HG03432 (cell line): ENCODE results near the gene IGF1.

Experiments used
- ATAC-seq: cut with Tn5 transposase; IDR thresholded peaks from one replicate; pipeline ENCODE4 v1.9.1; 2021; ENCODE audit warnings: mild to moderate bottlenecking, moderate library complexity; ENCODE audit not compliant: unreplicated experiment

Gene IGF1

GRCh38 chr12:102480406-102480805 lies at the start of gene IGF1:
Gene IGF1, minus strand, starts transcription at chr12:102480563. Its CDS starts 182 bp downstream, at chr12:102480381.
- ATAC-seq = no peak

GRCh38 chr12:102528111-102528510 lies 47.7 kb upstream of the IGF1 start:
- ATAC-seq = no peak

GRCh38 chr12:102527171-102527720 lies 46.9 kb upstream of the IGF1 start:
- ATAC-seq = no peak

GRCh38 chr12:102526656-102527055 lies 46.3 kb upstream of the IGF1 start:
- no peak for ATAC-seq

- ATAC-seq = no peak
These were observed 42.4 kb upstream of the IGF1 start for GRCh38 chr12:102522768-102523167.

- ATAC-seq = no peak
These were observed 41.4 kb upstream of the IGF1 start for GRCh38 chr12:102521662-102522277.

- ATAC-seq = no peak
These were observed 38.5 kb upstream of the IGF1 start for GRCh38 chr12:102518871-102519270.

- ATAC-seq = no peak
These were observed 34.3 kb upstream of the IGF1 start for GRCh38 chr12:102514696-102515095.

- ATAC-seq = no peak
These were observed 33.4 kb upstream of the IGF1 start for GRCh38 chr12:102513739-102514138.

GRCh38 chr12:102513272-102513671 lies 32.9 kb upstream of the IGF1 start:
- ATAC-seq = peak; percentile 92

GRCh38 chr12:102512523-102512922 lies 32.2 kb upstream of the IGF1 start:
- peak; percentile 15 for ATAC-seq

GRCh38 chr12:102511575-102511974 lies 31.2 kb upstream of the IGF1 start:
- no peak for ATAC-seq

GRCh38 chr12:102510463-102510862 lies 30.1 kb upstream of the IGF1 start:
- ATAC-seq = no peak

- ATAC-seq = no peak
These were observed 29.7 kb upstream of the IGF1 start for GRCh38 chr12:102510031-102510430.

GRCh38 chr12:102509123-102509626 lies 28.8 kb upstream of the IGF1 start:
- no peak for ATAC-seq

GRCh38 chr12:102508052-102508451 lies 27.7 kb upstream of the IGF1 start:
- no peak for ATAC-seq

GRCh38 chr12:102507301-102507700 lies 26.9 kb upstream of the IGF1 start:
- no peak for ATAC-seq

GRCh38 chr12:102504871-102505270 lies 24.5 kb upstream of the IGF1 start:
- ATAC-seq = no peak

- ATAC-seq = no peak
These were observed 23.9 kb upstream of the IGF1 start for GRCh38 chr12:102504280-102504679.

- ATAC-seq = no peak
These were observed 23.5 kb upstream of the IGF1 start for GRCh38 chr12:102503831-102504230.

- ATAC-seq = peak; percentile 79
These were observed 22.8 kb upstream of the IGF1 start for GRCh38 chr12:102503056-102503681.

GRCh38 chr12:102501773-102502172 lies 21.4 kb upstream of the IGF1 start:
- no peak for ATAC-seq
